GM19238 (cell line): Measurements from ENCODE around the gene DDT.
"Not testable (repeated sequence)": the region's sequence is repeated elsewhere in the genome, so short reads cannot be mapped to it uniquely, and the experiment has no call there.

Source experiments
- DNase-seq: peaks from one replicate; pipeline ENCODE4 v3.0.0; 2011; ENCODE audit warnings: low spot score; ENCODE audit not compliant: insufficient read length

Gene DDT

DNA sequence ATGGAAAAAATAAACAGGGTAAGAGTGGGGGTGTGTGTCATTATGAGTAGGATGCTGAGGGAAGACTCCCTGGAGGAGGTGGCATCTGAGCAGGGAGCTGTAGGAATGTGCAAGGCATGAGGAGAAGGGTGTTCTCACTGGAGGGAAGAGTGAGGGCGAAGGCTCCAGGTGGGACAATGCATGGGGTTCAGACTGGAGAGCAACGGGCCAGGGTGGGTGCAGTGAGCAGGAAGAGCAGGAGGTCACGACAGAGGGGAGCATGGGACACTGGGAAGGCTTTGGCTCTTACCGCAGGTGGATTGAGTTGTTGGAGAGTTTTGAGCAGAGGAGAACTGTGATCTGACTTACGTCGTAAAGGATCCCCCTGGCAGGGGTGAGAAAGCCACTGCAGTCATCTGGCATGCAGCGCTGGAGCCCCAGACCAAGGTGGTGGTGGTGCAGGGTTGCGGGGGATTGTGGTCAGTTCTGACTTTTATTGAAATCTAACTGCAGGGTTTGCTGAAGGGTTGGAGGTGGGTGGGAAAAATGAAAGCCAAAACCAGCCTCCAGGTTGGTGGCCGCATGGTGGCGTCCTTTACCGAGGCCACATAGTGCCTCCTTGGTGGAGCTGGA is 21.3 kb downstream of the DDT start:
- DNase-seq: not testable (repeated sequence)

DNA sequence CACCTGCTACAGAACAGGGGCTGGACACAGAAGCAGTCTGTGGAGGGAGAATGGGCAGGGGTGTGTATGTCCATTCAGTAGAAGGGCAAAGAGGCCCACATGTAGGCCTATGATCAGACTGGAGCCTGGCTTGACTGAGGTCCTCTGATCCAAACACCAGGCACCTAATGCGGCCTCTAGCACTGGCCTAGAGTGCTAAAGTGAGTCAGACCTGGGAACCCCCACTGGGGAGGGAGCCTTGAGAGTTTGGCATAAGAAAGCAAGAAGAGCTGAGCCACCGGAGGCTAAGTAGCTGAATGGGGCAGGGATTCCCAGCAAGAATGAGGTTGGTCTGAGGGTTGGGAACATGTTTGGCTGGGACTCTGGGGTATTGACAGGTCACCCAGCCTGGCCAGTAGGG is 22.9 kb downstream of the DDT start:
- DNase-seq: not testable (repeated sequence)

DNA sequence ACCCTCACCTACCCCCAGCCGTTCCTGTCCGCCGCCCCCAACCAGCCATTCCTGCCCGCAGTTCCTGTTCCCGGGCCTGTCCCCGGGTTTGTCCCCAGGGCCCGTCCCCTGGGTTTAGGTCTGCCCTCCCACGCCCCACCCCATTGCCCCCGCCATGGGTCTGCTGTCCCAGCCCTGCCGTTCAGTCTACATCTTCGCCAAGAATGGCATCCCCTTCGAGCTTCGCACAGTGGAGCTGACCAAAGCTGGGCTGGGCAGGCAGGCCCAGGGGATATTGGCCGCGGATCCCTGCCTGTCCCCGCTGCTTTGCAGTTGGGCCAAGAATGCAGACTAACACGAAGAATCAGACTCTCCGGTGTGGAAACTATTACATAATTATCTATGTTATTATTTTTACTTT is 24.5 kb downstream of the DDT start:
- not testable (repeated sequence) for DNase-seq

DNA sequence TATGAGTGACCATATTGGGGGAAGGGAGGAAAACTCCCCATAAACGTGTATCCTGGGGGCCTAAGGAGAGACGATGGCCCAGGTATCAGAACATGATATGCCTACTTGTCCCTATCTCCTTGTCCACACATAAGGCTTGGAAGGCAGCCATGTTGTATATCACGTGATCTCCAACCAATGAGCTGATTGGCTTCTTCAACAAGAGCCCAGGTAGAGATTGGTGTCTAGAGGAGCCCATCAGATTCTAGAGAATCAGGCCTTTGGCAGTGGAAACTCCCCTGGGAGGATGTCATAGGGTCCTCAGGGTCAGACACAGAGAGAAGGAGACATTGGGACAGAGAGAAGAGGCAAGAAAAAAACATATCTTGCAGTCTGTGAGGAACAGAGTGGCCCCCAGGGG is 26.9 kb downstream of the DDT start:
- not testable (repeated sequence) for DNase-seq

DNA sequence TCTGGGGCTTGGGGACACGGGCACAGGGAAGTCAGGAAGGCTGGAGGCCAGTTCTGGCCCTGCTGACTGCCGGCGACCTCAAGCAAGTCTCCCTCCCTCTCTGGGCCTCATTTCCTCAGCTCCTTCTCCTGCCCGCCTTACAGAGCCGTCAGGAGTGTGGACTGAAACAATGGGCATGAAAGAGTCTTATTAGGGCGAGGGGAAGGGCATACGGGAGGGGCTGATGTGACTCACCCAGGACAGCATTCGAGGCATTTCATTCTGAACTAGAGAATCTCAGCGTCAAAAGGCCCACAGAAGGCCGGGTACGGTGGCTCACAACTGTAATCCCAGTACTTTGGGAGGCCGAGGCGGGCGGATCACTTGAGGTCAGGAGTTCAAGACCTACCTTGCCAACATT is 34.1 kb downstream of the DDT start:
- not testable (repeated sequence) for DNase-seq

DNA sequence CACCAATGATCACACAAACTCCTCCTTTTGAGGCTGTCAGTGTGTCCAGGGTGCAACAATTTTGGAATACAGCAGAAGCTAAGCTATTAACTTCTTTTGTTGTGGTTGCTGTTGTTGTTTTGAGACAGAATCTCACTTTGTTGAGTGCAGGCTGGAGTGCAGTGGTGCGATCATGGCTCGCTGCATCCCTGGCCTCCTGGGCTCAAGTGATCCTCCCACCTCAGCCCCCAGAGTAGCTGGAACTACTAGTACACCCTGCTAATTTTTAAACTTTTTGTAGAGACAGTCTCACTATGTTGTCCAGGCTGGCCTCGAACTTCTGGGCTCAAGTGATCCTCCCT is 35.3 kb downstream of the DDT start:
- DNase-seq: no peak

DNA sequence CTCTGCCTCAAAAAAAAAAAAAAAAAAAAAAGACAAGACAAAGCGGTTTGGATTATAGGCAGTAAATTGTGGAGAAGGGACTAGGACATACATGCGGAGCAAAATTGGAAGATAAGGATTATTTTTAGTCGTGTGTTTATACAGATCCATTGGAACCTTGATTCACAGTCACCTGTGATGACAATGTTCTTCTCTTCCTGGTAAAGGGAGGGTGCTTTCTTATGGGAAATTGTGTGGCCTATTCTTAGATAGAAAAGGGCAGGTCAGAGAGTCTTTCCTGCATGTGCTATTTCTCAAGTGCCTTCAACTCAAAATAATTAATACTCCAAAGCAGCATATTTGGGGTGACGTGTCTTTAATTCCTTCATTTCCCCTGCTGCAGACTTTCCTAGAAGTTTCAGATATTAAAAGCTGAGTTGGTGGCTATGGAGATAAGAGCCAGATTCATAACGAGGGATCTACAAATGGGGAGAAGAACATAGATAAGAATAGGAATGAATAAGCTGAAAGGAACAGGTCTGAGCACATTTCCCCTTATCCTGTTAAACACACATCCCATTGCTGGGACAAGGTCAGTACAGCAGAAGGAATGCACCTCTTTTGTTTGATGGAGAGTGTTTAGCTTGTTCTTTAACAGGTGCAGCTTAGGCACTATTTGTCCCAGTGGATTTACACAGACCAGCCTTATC is 35.8 kb downstream of the DDT start:
- no peak for DNase-seq

DNA sequence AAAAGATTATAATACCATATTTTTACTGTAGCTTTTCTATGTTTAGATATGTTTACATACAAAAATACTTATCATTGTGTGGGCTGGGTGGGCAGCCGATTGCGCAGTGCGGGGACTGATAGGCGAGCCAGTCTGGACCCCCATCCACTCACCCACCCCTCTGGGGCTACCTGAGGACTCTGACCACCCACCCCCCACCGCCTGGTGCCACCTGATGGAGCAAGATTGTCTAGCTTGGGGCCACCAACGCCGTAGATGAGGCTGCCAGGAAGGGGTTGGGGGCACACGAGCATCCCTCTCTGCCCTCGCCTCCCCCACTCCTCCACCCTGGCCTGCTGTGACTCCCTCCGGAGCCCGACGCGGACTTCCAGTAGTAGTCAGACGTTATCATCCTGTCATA is 47.7 kb downstream of the DDT start:
- no peak for DNase-seq

DNA sequence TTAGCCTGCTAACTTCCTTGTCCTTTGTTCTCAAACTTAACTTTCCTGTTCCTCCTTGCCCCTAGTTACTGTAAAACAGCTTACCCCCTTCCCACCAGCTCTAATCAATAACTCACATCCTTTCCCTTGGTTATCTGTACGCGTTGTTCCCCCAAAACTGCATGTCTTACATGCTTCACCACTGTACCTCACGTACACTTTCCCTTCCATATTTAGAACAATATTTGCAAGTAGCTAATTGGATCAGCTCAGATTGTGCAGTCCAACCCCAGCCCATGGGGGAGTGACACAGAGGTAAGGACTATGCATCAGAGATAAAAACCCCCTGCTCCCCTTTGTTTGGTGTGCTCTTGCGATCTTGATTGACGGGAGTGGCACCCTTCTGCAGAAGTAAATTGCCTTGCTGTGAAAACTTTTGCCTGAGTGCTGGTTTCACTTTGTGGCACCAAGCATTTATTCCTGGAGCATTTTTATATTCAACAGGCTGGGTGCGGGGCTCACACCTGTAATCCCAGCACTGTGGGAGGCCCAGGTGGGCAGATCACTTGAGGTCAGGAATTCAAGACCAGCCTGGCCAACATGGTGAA is 49.1 kb downstream of the DDT start:
- DNase-seq: no peak

DNA sequence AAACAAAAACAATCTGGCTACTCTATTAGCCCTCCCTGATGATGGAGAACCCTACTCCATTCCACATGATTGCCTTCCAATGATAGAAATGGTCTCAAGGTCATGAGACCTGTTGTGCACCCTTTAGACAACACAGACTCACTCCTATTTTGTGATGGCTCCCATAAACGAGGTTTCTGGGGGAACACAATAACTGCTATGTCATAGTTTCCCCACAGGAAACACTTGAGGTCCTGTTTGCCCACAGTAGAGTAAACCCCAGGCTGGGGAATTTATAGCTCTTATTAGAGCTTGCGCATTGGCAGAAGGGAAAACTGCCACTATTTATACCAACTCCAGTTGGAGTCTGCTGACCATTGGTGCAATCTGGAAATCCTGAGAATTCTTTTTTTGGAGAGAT is 51.3 kb downstream of the DDT start:
- DNase-seq: no peak

DNA sequence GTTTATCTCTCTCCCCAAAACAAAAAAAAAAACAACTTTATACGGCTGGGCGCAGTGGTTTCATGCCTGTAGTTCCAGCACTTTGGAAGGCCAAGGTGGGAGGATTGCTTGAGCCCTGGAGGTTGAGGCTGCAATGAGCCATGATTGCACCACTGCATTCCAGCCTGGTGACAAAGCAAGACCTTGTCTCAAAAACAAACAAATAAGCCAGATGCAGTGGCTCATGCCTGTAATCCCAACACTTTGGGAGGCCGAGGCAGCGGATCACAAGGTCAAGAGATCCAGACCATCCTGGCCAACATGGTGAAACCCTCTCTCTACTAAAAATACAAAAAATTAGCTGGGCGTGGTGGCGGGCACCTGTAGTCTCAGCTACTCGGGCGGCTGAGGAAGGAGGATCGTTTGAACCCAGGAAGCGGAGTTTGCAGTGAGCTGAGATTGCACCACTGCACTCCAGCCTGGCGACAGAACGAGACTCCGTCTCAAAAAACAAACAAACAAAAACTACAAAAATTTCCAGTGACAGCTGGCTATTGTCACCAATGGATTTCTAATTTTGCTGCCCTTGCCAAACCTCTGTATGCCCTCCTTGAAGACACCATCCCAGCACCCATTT is 52.5 kb downstream of the DDT start:
- DNase-seq: not testable (repeated sequence)
